ENCODE measurements around the gene WDR35. TPM values are rescaled to one million over a fixed set of nuclear protein-coding genes. Genes with fewer than 3 reads are reported as not detected.

Gene WDR35
- 1 to 10 TPM in 2 of 4 donors, under 1 TPM in 2; 0.45 to 7.1 (median 1.3) TPM for polyA plus RNA-seq
- long read RNA-seq, donor 1: 0 reads
- long read RNA-seq, donor 2: 0 reads
- long read RNA-seq, donor 3: 0 reads
- long read RNA-seq, donor 4: 0 reads
- long read RNA-seq, donor 5: 0 reads
- long read RNA-seq, donor 6: 0 reads
- long read RNA-seq, donor 7: 0 reads
- long read RNA-seq, donor 8: 0 reads
- long read RNA-seq, donor 9: 0 reads
- long read RNA-seq, donor 10: 0 reads

- H3K27me3 ChIP-seq (ENCODE audit: control insufficient read depth in 3 of 3, insufficient read depth in 3 of 3, low read length in 3 of 3): no peaks in the 10 kb centered on the region
- peaks cover 0 to 2% (median 0%) of the 10 kb centered on the region in 3 donors for H3K36me3 ChIP-seq (ENCODE audit: control insufficient read depth in 3 of 3, insufficient read depth in 2 of 3, low read depth in 1 of 3, low read length in 3 of 3)
- WGBS, 3 donors: 0 to 1% (median 1%) methylated on average over 70 of the region's 70 CpGs
- H3K27ac ChIP-seq (ENCODE audit: low read depth in 1 of 3, low read length in 2 of 3): peak within 1 kb of the TSS in 2 of 3 donors; percentile 39 to 71
- no peaks in the 10 kb centered on the region for H3K9me3 ChIP-seq (ENCODE audit: control insufficient read depth in 2 of 2, insufficient read depth in 1 of 2, low read depth in 1 of 2, low read length in 1 of 2)
- peaks cover 0 to 5% (median 2%) of the 10 kb centered on the region in 3 donors for H3K4me1 ChIP-seq (ENCODE audit: control insufficient read depth in 3 of 3, insufficient read depth in 2 of 3, low read depth in 1 of 3, low read length in 2 of 3)
- DNase-seq: peak; percentile 89 to 95
- FAIRE-seq: no peak
- peak within 1 kb of the TSS; percentile 70 to 86 (median 74) for H3K4me3 ChIP-seq (ENCODE audit: low read depth in 1 of 3, low read length in 3 of 3)
Observed at GRCh38 chr2:19989667-19990415, at the start of gene WDR35. TSS of gene WDR35 (minus strand) at chr2:19990105. CDS start at chr2:19990015, 90 bp downstream.

GRCh38 chr2:20037660-20038059 is 47.8 kb upstream of the WDR35 start:
- H3K27ac ChIP-seq (ENCODE audit: low read depth in 1 of 3, low read length in 2 of 3): no peak overlapping the region
- no peaks in the 10 kb centered on the region for H3K27me3 ChIP-seq (ENCODE audit: control insufficient read depth in 3 of 3, insufficient read depth in 3 of 3, low read length in 3 of 3)
- no peak overlapping the region for H3K4me3 ChIP-seq (ENCODE audit: low read depth in 1 of 3, low read length in 3 of 3)
- no peak for FAIRE-seq
- WGBS, 3 donors: 81 to 90% (median 83%) methylated on average over 2 of the region's 2 CpGs
- no peaks in the 10 kb centered on the region for H3K9me3 ChIP-seq (ENCODE audit: control insufficient read depth in 2 of 2, insufficient read depth in 1 of 2, low read depth in 1 of 2, low read length in 1 of 2)
- H3K4me1 ChIP-seq (ENCODE audit: control insufficient read depth in 3 of 3, insufficient read depth in 2 of 3, low read depth in 1 of 3, low read length in 2 of 3): peaks cover 0 to 8% (median 4%) of the 10 kb centered on the region in 3 donors
- DNase-seq: no peak
- peaks cover 19 to 38% (median 27%) of the 10 kb centered on the region in 3 donors for H3K36me3 ChIP-seq (ENCODE audit: control insufficient read depth in 3 of 3, insufficient read depth in 2 of 3, low read depth in 1 of 3, low read length in 3 of 3)

GRCh38 chr2:20035955-20036666 is 46.2 kb upstream of the WDR35 start:
- H3K27ac ChIP-seq (ENCODE audit: low read depth in 1 of 3, low read length in 2 of 3): peak overlapping the region in 1 of 3 donors; percentile 64
- H3K4me3 ChIP-seq (ENCODE audit: low read depth in 1 of 3, low read length in 3 of 3): no peak overlapping the region
- 57 to 87% (median 85%) methylated on average over 4 of the region's 4 CpGs for WGBS, 3 donors
- no peaks in the 10 kb centered on the region for H3K27me3 ChIP-seq (ENCODE audit: control insufficient read depth in 3 of 3, insufficient read depth in 3 of 3, low read length in 3 of 3)
- FAIRE-seq: no peak
- no peaks in the 10 kb centered on the region for H3K4me1 ChIP-seq (ENCODE audit: control insufficient read depth in 3 of 3, insufficient read depth in 2 of 3, low read depth in 1 of 3, low read length in 2 of 3)
- H3K36me3 ChIP-seq (ENCODE audit: control insufficient read depth in 3 of 3, insufficient read depth in 2 of 3, low read depth in 1 of 3, low read length in 3 of 3): peaks cover 27 to 35% (median 29%) of the 10 kb centered on the region in 3 donors
- peak in 1 of 2 donors; percentile 40 for DNase-seq
- no peaks in the 10 kb centered on the region for H3K9me3 ChIP-seq (ENCODE audit: control insufficient read depth in 2 of 2, insufficient read depth in 1 of 2, low read depth in 1 of 2, low read length in 1 of 2)

- FAIRE-seq: no peak
- peaks cover 31 to 42% (median 32%) of the 10 kb centered on the region in 3 donors for H3K36me3 ChIP-seq (ENCODE audit: control insufficient read depth in 3 of 3, insufficient read depth in 2 of 3, low read depth in 1 of 3, low read length in 3 of 3)
- 67 to 81% (median 79%) methylated on average over 2 of the region's 2 CpGs for WGBS, 3 donors
Observed at GRCh38 chr2:20034821-20035220, 44.9 kb upstream of the WDR35 start.

GRCh38 chr2:20034218-20034617 is 44.3 kb upstream of the WDR35 start:
- WGBS, 3 donors: 73 to 83% (median 83%) methylated on average over 4 of the region's 4 CpGs
- Histone ChIP-seq H3K27ac (ENCODE audit: low read depth in 1 of 3, low read length in 2 of 3) (no peak overlapping the region), H3K36me3 (ENCODE audit: control insufficient read depth in 3 of 3, insufficient read depth in 2 of 3, low read depth in 1 of 3, low read length in 3 of 3) (peaks cover 28 to 36% (median 32%) of the 10 kb centered on the region in 3 donors), H3K27me3 (ENCODE audit: control insufficient read depth in 3 of 3, insufficient read depth in 3 of 3, low read length in 3 of 3) (no peaks in the 10 kb centered on the region), H3K9me3 (ENCODE audit: control insufficient read depth in 2 of 2, insufficient read depth in 1 of 2, low read depth in 1 of 2, low read length in 1 of 2) (peaks cover 0 to 4% of the 10 kb centered on the region in 2 donors), H3K4me1 (ENCODE audit: control insufficient read depth in 3 of 3, insufficient read depth in 2 of 3, low read depth in 1 of 3, low read length in 2 of 3) (no peaks in the 10 kb centered on the region), H3K4me3 (ENCODE audit: low read depth in 1 of 3, low read length in 3 of 3) (no peak overlapping the region)
- DNase-seq (no peak), FAIRE-seq (no peak)

More at GRCh38 chr2:20034821-20035220, 44.9 kb upstream of the WDR35 start:
- Histone ChIP-seq H3K27me3 (ENCODE audit: control insufficient read depth in 3 of 3, insufficient read depth in 3 of 3, low read length in 3 of 3) (no peaks in the 10 kb centered on the region), H3K27ac (ENCODE audit: low read depth in 1 of 3, low read length in 2 of 3) (no peak overlapping the region), H3K9me3 (ENCODE audit: control insufficient read depth in 2 of 2, insufficient read depth in 1 of 2, low read depth in 1 of 2, low read length in 1 of 2) (peaks cover 0 to 4% of the 10 kb centered on the region in 2 donors), H3K4me3 (ENCODE audit: low read depth in 1 of 3, low read length in 3 of 3) (no peak overlapping the region), H3K4me1 (ENCODE audit: control insufficient read depth in 3 of 3, insufficient read depth in 2 of 3, low read depth in 1 of 3, low read length in 2 of 3) (no peaks in the 10 kb centered on the region)
- no peak for DNase-seq

GRCh38 chr2:20033322-20033721 is 43.4 kb upstream of the WDR35 start:
- Histone ChIP-seq H3K4me1 (ENCODE audit: control insufficient read depth in 3 of 3, insufficient read depth in 2 of 3, low read depth in 1 of 3, low read length in 2 of 3) (no peaks in the 10 kb centered on the region), H3K36me3 (ENCODE audit: control insufficient read depth in 3 of 3, insufficient read depth in 2 of 3, low read depth in 1 of 3, low read length in 3 of 3) (peaks cover 29 to 32% (median 31%) of the 10 kb centered on the region in 3 donors), H3K9me3 (ENCODE audit: control insufficient read depth in 2 of 2, insufficient read depth in 1 of 2, low read depth in 1 of 2, low read length in 1 of 2) (peaks cover 0 to 9% of the 10 kb centered on the region in 2 donors), H3K4me3 (ENCODE audit: low read depth in 1 of 3, low read length in 3 of 3) (no peak overlapping the region), H3K27me3 (ENCODE audit: control insufficient read depth in 3 of 3, insufficient read depth in 3 of 3, low read length in 3 of 3) (no peaks in the 10 kb centered on the region), H3K27ac (ENCODE audit: low read depth in 1 of 3, low read length in 2 of 3) (no peak overlapping the region)
- WGBS, 3 donors: 85 to 93% (median 89%) methylated on average over 3 of the region's 3 CpGs
- no peak for FAIRE-seq
- no peak for DNase-seq

GRCh38 chr2:20030224-20030623 is 40.3 kb upstream of the WDR35 start:
- DNase-seq (no peak), FAIRE-seq (no peak)
- H3K27ac ChIP-seq (ENCODE audit: low read depth in 1 of 3, low read length in 2 of 3): no peak overlapping the region
- WGBS, 3 donors: 90 to 98% (median 92%) methylated on average over 6 of the region's 6 CpGs
- no peaks in the 10 kb centered on the region for H3K27me3 ChIP-seq (ENCODE audit: control insufficient read depth in 3 of 3, insufficient read depth in 3 of 3, low read length in 3 of 3)
- H3K4me1 ChIP-seq (ENCODE audit: control insufficient read depth in 3 of 3, insufficient read depth in 2 of 3, low read depth in 1 of 3, low read length in 2 of 3): no peaks in the 10 kb centered on the region
- peaks cover 0 to 13% of the 10 kb centered on the region in 2 donors for H3K9me3 ChIP-seq (ENCODE audit: control insufficient read depth in 2 of 2, insufficient read depth in 1 of 2, low read depth in 1 of 2, low read length in 1 of 2)
- peaks cover 20 to 25% (median 22%) of the 10 kb centered on the region in 3 donors for H3K36me3 ChIP-seq (ENCODE audit: control insufficient read depth in 3 of 3, insufficient read depth in 2 of 3, low read depth in 1 of 3, low read length in 3 of 3)
- H3K4me3 ChIP-seq (ENCODE audit: low read depth in 1 of 3, low read length in 3 of 3): no peak overlapping the region
